Loucy (cell line): Measurements from ENCODE around the gene C1orf174.
"Not testable (repeated sequence)": the region's sequence is repeated elsewhere in the genome, so short reads cannot be mapped to it uniquely, and the experiment has no call there.

Experiments
- EZH2phosphoT487 ChIP-seq: fragments of 200-600 bp; IDR thresholded peaks from 2 replicates; pipeline ENCODE4 v1.6.1; 2018; ENCODE audit warnings: antibody characterized with exemption, mild to moderate bottlenecking, moderate library complexity, borderline replicate concordance
- TF ChIP-seq, protein P1 (sequence below): fragments of 200-600 bp; sonication (generic); conservative IDR thresholded peaks from 2 replicates; pipeline ENCODE4 v1.5.1; 2014; ENCODE audit warnings: mild to moderate bottlenecking, antibody characterized with exemption, low read length

DNA sequence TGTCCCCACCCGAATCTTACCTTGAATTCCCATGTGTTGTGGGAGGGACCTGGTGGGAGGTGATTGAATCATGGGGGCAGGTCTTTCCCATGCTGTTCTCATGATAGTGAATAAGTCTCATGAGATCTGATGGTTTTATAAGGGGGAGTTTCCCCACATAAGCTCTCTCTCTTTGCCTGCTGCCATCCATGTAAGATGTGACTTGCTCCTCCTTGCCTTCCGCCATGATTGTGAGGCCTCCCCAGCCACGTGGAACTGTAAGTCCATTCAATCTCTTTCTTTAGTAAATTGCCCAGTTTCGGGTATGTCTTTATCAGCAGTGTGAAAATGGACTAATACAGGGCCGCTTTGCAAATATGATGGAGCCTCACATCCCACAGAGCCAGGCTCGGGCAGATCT, 18.3 kb upstream of the C1orf174 start:
- TF ChIP-seq, protein P1, sequence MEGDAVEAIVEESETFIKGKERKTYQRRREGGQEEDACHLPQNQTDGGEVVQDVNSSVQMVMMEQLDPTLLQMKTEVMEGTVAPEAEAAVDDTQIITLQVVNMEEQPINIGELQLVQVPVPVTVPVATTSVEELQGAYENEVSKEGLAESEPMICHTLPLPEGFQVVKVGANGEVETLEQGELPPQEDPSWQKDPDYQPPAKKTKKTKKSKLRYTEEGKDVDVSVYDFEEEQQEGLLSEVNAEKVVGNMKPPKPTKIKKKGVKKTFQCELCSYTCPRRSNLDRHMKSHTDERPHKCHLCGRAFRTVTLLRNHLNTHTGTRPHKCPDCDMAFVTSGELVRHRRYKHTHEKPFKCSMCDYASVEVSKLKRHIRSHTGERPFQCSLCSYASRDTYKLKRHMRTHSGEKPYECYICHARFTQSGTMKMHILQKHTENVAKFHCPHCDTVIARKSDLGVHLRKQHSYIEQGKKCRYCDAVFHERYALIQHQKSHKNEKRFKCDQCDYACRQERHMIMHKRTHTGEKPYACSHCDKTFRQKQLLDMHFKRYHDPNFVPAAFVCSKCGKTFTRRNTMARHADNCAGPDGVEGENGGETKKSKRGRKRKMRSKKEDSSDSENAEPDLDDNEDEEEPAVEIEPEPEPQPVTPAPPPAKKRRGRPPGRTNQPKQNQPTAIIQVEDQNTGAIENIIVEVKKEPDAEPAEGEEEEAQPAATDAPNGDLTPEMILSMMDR, result not testable (repeated sequence)
- TF ChIP-seq EZH2phosphoT487, result not testable (repeated sequence)
